CD4-positive, alpha-beta T cell treated with Interleukin-4 for 4 hours (primary cell): ENCODE measurements around the gene FUCA1.
A peak's percentile ranks its signal among the peaks of the same experiment; 100 is the strongest.
"Not testable (repeated sequence)": the region's sequence is repeated elsewhere in the genome, so short reads cannot be mapped to it uniquely, and the experiment has no call there.

Experiments used
- DNase-seq: peaks from one replicate; pipeline ENCODE4 v3.0.0-alpha.2; 2020

The FUCA1 gene

GRCh38 chr1:23867895-23868556 is at the start of gene FUCA1:
Gene FUCA1, minus strand, starts transcription at chr1:23868290. Its CDS starts 4 bp downstream, at chr1:23868286.
- peak; percentile 96 for DNase-seq

DNA sequence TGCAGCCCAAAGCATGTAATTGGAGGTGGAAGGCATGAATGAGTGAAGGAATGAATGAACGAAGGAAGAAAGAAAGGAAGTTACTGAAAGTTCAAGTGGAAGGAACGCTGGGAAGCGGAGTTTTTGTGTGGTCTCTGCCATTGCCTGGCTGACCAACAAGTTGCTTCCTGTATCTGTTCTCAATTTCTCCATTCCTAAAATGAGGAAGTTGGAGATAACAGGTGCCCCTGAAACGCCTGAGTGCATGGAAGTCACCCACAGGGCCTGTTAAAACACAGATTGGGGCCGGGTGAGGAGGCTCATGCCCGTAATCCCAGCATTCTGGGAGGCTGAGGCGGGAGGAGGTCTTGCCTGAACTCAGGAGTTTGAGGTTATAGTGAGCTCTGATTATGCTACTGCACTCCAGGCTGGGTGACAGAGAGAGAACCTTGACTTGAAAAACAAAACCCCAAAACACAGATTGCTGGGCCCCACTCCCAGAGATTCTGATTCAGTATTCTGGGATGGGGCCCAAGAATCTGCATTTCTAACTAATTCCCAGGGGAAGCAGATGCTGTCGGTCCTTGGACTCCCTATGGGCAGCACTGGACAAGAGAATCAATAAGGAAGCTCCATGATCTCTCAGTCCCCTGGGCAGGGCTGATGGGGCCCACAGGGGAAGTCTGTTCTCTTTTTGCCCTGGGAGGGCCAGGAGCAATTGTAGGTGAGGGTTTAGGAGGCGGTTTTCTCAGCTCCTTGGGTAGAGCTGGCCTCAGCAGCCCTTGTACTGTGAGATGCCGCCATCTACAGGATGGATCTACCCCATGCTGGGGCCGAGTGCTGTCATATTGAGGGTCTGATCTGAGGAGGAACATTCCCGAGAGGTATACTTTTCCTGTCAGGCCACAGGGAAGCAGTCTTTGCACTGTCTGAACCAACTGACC is 48.4 kb upstream of the FUCA1 start:
- peak; percentile 59 for DNase-seq

GRCh38 chr1:23915466-23915865 is 47.4 kb upstream of the FUCA1 start:
- DNase-seq: no peak

DNA sequence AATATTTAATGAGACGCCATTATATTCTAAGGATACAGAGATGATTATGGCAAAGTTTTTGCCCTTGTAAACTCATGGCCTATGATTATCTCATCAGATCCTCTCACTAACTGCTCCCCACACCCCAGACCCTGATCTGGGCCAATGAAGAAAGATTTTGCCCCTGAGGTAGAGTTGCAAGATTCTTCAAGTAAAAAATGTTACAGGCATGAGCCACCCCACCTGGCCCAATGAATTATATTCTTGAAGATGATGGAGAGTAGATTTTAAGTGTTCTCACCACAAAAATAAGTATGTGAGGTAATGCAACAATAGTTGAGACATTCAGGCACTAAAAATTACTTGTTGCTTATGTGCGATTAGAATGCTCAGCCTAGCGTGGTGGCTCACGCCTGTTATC is 46.8 kb upstream of the FUCA1 start:
- DNase-seq: no peak

GRCh38 chr1:23913212-23913880 is 45.3 kb upstream of the FUCA1 start, which contains the start of gene CNR2:
Gene CNR2, minus strand, starts transcription at chr1:23913362. Its CDS starts 37,745 bp downstream, at chr1:23875617.
- peak; percentile 37 for DNase-seq

GRCh38 chr1:23911921-23912320 is 43.8 kb upstream of the FUCA1 start:
- no peak for DNase-seq

DNA sequence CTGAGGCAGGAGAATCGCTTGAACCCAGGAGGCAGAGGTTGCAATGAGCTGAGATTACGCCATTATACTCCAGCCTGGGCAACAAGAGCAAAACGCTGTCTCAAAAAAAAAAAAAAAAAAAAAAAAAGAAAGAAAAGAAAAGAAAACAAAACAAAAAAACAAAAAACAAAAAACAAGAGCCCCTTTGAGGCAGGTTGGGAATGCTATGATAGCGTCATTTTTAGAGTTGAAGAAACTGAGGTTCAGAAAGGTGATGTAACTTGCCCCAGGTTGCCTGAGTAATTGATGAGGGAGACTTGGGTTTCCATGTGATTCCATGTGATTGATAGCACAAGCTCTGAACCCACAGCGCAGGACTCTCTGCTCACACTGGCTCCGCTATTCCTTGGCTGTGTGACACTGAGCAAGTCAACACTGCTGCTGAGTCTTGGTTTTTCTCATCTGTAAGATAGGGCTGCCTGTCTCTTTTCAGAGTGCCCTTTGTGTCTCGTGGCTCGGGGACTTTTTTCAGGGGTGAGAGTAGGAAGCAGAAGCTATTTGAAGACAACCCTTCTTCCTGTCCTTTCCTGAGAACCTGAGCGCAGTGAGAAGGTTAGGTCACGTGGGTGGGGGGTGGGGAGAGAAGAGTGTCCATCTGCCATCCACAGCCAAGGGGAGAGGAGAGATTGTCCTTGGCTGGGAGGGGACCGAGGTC is 42.6 kb upstream of the FUCA1 start:
- DNase-seq: peak; percentile 13

DNA sequence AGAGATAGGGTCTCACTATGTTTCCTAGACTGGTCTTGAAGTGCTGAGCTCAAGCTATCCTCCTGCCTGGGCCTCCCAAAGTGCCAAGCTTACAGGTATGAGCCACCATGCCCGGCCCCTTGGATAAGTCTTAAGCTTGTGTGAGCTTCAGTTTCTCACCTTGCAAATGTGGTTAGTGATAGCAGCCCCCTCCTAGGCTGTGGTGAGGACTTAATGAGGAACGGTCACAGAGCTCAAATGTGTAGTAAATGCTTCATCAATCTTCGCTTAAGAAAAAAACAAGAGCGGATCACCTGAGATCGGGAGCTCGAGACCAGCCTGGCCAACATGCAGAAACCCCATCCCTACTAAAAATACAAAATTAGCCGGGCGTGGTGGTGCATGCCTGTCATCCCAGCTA is 42.1 kb upstream of the FUCA1 start:
- no peak for DNase-seq

DNA sequence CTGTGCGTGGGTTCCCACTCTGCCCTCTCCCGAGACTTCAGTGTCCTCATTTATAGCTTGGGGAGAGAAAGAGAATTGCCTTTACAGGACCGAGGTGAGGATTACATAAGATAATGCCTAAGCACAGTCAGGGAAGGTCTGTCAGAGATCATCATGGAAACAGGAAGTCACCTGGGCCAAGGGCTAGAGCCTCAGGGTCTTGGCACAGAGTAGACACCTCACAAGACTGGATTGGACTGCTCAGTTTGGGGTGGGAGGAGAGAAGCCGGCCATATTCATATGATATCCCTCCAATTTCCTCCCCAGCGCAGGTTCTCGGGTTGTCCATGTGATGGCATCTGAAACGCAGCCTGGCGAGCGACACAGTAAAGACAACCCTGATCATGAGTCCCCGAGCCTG is 41.3 kb upstream of the FUCA1 start:
- DNase-seq: no peak

DNA sequence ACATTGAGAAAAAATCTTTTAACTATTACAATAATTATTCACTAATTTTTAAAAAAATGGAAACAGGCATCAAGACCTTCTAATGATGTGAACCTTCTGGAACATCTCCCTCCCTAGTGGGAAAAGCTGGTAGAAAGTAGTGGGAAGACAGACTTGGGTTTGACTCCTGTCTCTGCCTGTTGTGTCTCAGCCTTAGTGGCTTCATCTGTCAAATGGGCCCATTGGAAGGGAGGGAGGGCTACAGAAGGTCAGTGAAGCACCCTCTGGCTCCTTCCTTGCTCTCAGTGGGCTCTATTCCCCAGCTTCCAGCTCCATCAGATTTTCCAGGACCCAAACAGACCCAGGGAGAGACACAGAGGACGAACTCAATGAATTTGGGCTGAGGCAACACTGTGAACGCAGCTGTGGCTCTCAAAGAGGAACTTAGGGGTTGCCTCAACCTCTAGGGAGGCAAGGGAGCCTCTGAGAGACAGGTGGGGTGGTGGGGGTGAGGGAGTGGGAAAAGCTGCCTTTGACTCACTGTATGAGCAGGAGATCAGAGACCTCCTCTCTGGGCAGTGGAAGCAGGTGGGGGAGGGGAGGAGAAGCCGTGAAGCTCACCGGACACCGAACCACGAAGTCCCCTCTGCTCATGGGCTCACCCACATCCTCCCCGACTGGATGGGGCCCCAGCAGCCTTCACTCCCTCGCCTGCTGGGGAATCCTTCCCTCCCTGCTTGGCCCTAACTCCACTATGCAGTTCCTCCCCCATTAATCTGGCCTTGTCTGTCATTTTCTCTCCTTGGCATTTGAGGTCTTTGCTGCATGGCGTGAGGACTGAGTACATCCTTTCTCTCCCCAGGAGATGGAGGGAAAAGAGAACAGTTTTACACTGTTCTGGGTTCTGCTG is 40.6 kb upstream of the FUCA1 start:
- DNase-seq: peak; percentile 20

GRCh38 chr1:23906731-23907130 is 38.6 kb upstream of the FUCA1 start:
- DNase-seq: no peak

DNA sequence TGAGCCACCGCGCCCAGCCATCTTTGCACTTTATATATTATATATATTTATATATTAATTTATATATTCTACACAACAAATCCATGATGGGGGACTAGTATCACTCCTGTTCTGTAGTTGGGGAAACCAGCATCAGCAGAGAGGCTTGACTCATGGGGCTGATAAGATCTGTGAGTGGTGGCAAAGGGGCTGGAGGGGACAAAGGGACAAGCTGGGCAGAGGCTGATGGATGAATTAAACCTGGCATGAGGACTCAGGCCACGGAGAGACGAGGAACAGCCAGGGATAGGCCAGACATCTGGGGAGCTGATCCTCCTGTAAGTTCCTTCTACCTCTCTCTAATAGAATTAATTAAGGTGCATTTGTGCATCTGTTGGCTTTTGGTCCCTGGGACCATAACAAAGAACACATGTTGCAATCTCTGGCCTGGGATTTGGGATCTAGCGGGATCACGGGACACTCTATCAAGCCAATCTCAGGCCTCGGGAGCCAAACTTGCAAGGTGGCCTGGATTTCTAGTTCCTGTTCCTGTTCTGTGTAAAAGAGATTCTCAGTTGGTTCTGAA is 37.5 kb upstream of the FUCA1 start:
- DNase-seq: no peak

GRCh38 chr1:23904748-23905357 is 36.8 kb upstream of the FUCA1 start:
- DNase-seq: no peak

DNA sequence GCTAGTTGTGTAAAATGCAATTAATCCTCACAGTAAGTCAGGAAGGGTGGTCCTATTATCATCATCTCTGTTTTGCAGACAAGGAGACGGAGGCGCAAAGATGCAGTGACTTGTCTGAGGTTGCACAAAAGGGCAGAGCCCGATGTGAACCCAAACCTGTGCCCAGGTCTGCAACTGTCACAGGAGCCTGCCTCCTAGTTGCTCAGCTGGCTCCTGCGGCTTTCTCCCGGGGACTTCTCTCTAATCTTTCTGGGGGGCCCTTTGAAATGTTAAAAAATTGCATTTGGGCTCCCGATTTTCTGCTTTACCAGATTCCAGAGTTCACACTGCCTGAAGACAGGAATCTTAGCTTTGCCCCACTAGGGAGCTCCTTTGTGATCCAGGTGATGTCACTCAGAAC is 35.7 kb upstream of the FUCA1 start:
- DNase-seq: no peak

- no peak for DNase-seq
Measured at GRCh38 chr1:23902321-23903278, 34.5 kb upstream of the FUCA1 start.

GRCh38 chr1:23900017-23900416 is 31.9 kb upstream of the FUCA1 start:
- not testable (repeated sequence) for DNase-seq

DNA sequence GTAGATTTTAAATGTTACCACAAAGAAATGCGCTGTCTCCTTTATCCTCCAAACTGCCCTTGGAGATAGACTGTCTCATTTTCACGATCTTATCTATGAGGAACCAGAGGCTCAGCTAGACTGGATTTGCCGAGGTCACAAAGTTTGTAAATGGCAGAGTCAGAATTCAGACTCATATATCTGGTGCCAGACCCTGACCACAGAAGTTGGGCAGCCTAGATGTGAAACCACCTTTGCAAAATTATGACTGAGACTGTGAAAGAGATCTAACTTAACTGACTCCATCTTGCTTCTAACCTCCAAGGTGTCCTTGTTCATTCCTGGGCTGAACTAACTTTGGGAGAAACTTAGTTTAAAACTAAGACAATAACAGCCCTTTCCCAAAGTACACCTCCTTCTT is 31.0 kb upstream of the FUCA1 start:
- DNase-seq: no peak

DNA sequence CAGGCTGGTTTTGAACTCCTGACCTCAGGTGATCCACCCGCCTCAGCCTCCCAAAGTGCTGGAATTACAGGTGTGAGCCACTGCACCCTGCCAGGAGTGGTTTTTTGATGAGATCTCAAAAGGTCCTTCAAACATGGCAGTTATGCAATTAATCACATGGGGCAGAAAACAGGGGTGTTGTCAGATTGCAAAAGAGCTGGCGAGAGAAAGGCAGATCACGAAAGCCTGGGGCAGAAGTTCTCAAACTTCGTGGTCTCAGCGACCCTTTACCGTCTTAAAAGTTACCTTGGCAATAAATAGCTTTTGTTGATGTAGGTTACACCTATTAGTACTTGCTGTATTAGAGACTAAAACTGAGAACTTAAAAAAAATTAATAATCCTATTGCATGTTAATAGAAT is 29.0 kb upstream of the FUCA1 start:
- no peak for DNase-seq

DNA sequence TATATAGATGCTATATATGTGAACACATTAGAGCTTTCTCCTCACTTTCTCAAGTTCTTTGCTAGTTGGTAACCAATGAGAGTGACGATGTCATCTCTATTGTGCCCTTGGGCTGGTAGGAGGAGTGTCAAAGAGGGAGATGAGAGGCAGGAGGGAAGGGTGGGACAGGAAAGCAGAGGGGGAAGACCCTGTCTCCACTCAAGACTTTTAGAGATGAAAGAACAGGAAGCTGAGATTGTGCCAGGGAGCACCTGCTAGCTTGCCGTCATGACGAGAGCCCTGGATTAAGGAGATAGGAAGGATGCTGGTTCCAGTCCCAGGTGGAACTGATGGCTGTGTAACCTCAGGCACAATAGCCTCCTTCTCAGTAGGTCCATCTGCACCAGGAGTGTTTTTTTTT is 28.4 kb upstream of the FUCA1 start:
- DNase-seq: no peak

- DNase-seq: no peak
Measured at GRCh38 chr1:23895993-23896392, 27.9 kb upstream of the FUCA1 start.
